ENCODE results near the gene CSF3. TPM values are rescaled to one million over a fixed set of nuclear protein-coding genes. Genes with fewer than 3 reads are reported as not detected.

The CSF3 gene
- total and polyA plus RNA-seq, 2 of the 13 experiments (the other 11 are each of a cell fraction or from before 2014, with no cell fraction given), result 0.09 TPM; not detected in 1

DNA sequence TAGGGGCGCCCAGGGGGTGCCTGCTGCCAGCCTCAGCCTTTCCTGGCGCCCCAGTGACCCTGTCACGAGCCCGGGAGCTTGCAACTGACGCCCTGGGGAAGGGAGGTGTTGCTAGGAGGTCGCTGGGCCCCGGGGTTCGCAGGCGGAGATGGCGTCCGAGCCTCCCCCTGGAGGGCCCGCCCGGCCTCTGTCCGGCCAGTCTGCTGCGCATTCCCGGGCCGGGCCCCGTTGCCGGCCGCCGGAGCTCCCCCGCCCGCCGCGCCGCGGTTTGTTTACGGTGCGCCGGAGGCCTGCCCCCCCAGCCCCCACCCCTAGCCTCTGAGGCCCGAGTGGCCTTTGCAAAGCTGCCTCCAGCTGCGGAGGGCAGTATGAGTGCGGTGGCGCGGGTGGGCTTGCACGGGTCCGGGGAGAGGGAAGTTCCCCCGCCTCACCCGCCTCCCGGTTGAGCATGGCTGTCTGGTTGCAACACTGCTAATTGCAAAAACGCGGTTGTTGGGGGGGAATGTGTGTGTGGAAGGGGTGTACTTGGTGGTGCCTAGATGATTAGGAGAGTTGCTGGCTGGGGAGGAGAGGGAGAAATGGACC is 48.0 kb downstream of the CSF3 start (continued):
- TF ChIP-seq, protein P1, sequence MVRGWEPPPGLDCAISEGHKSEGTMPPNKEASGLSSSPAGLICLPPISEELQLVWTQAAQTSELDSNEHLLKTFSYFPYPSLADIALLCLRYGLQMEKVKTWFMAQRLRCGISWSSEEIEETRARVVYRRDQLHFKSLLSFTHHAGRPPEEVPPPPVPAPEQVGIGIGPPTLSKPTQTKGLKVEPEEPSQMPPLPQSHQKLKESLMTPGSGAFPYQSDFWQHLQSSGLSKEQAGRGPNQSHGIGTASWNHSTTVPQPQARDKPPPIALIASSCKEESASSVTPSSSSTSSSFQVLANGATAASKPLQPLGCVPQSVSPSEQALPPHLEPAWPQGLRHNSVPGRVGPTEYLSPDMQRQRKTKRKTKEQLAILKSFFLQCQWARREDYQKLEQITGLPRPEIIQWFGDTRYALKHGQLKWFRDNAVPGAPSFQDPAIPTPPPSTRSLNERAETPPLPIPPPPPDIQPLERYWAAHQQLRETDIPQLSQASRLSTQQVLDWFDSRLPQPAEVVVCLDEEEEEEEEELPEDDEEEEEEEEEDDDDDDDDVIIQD (CRISPR knock-in tag; IDR thresholded peaks at IDR 0.05; ENCODE audit: low read depth), result no peak
- TF ChIP-seq ZFP36 (IDR thresholded peaks at IDR 0.05; ENCODE audit: borderline replicate concordance, low read depth, low read length, partially characterized antibody), result no peak
- TF ChIP-seq JARID2 (CRISPR knock-in tag; IDR thresholded peaks at IDR 0.05; ENCODE audit: insufficient replicate concordance), result no peak
- no peak for TF ChIP-seq ZNF746 (CRISPR knock-in tag; IDR thresholded peaks at IDR 0.05)
- no peak; the same call in 1 of the 2 replicates for TF ChIP-seq ZC3H13 (CRISPR knock-in tag; IDR thresholded peaks at IDR 0.05)
- TF ChIP-seq GRHL1 (CRISPR knock-in tag; conservative IDR thresholded peaks at IDR 0.05), result no peak
- peak; percentile 74; the same call in 1 of the 2 replicates for TF ChIP-seq ZNF563 (CRISPR knock-in tag; IDR thresholded peaks at IDR 0.05)
- TF ChIP-seq TCF12 (IDR thresholded peaks at IDR 0.05), result no peak
- no peak; the same call in 1 of the 2 replicates for TF ChIP-seq TCF12 (CRISPR knock-in tag; IDR thresholded peaks at IDR 0.05)
- no peak for TF ChIP-seq ELF3 (CRISPR knock-in tag; IDR thresholded peaks at IDR 0.05)
- TF ChIP-seq, protein P2, sequence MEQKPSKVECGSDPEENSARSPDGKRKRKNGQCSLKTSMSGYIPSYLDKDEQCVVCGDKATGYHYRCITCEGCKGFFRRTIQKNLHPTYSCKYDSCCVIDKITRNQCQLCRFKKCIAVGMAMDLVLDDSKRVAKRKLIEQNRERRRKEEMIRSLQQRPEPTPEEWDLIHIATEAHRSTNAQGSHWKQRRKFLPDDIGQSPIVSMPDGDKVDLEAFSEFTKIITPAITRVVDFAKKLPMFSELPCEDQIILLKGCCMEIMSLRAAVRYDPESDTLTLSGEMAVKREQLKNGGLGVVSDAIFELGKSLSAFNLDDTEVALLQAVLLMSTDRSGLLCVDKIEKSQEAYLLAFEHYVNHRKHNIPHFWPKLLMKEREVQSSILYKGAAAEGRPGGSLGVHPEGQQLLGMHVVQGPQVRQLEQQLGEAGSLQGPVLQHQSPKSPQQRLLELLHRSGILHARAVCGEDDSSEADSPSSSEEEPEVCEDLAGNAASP (CRISPR knock-in tag; IDR thresholded peaks at IDR 0.05; ENCODE audit: borderline replicate concordance), result no peak
- TF ChIP-seq HNRNPK (IDR thresholded peaks at IDR 0.05; ENCODE audit: low read depth, low read length, poor library complexity, severe bottlenecking), result peak; percentile 66
- TF ChIP-seq GFI1 (CRISPR knock-in tag; IDR thresholded peaks at IDR 0.05; ENCODE audit: borderline replicate concordance), result peak; percentile 67; the same call in 1 of the 2 replicates
- no peak for TF ChIP-seq MTA3 (CRISPR knock-in tag; IDR thresholded peaks at IDR 0.05)
- peak; percentile 68; the same call in 1 of the 2 replicates for TF ChIP-seq MYC (CRISPR knock-in tag; IDR thresholded peaks at IDR 0.05; ENCODE audit: borderline replicate concordance)
- no peak for TF ChIP-seq ZNF780A (CRISPR knock-in tag; IDR thresholded peaks at IDR 0.05)
- TF ChIP-seq, protein P3, sequence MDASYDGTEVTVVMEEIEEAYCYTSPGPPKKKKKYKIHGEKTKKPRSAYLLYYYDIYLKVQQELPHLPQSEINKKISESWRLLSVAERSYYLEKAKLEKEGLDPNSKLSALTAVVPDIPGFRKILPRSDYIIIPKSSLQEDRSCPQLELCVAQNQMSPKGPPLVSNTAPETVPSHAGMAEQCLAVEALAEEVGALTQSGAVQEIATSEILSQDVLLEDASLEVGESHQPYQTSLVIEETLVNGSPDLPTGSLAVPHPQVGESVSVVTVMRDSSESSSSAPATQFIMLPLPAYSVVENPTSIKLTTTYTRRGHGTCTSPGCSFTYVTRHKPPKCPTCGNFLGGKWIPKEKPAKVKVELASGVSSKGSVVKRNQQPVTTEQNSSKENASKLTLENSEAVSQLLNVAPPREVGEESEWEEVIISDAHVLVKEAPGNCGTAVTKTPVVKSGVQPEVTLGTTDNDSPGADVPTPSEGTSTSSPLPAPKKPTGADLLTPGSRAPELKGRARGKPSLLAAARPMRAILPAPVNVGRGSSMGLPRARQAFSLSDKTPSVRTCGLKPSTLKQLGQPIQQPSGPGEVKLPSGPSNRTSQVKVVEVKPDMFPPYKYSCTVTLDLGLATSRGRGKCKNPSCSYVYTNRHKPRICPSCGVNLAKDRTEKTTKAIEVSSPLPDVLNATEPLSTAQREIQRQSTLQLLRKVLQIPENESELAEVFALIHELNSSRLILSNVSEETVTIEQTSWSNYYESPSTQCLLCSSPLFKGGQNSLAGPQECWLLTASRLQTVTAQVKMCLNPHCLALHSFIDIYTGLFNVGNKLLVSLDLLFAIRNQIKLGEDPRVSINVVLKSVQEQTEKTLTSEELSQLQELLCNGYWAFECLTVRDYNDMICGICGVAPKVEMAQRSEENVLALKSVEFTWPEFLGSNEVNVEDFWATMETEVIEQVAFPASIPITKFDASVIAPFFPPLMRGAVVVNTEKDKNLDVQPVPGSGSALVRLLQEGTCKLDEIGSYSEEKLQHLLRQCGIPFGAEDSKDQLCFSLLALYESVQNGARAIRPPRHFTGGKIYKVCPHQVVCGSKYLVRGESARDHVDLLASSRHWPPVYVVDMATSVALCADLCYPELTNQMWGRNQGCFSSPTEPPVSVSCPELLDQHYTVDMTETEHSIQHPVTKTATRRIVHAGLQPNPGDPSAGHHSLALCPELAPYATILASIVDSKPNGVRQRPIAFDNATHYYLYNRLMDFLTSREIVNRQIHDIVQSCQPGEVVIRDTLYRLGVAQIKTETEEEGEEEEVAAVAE (CRISPR knock-in tag; IDR thresholded peaks at IDR 0.05; ENCODE audit: borderline replicate concordance), result no peak
- no peak for TF ChIP-seq ELK4 (CRISPR knock-in tag; IDR thresholded peaks at IDR 0.05; ENCODE audit: borderline replicate concordance)
- no peak for TF ChIP-seq SALL2 (CRISPR knock-in tag; IDR thresholded peaks at IDR 0.05)

Data from HepG2 (cell line).